Endodermal cell (in vitro differentiated cells): ENCODE data around the gene NEBL. TPM values are rescaled to one million over a fixed set of nuclear protein-coding genes. Genes with fewer than 3 reads are reported as not detected.

ENCODE experiments used
- DNase-seq: peaks from one replicate; pipeline ENCODE4 v3.0.0-alpha.2; 2017
- H3K27ac ChIP-seq: 2 replicates; pipeline ENCODE4 v1.5.1; 2013; ENCODE audit warnings: mild to moderate bottlenecking, low read depth, low read length, moderate library complexity
- H3K27me3 ChIP-seq: 2 replicates; pipeline ENCODE4 v1.6.1; 2013; ENCODE audit warnings: mild to moderate bottlenecking, low read length, moderate library complexity; ENCODE audit not compliant: insufficient read depth, control insufficient read depth, poor library complexity, severe bottlenecking
- H3K36me3 ChIP-seq: 2 replicates; pipeline ENCODE4 v1.7.0; 2013; ENCODE audit warnings: mild to moderate bottlenecking, low read length, moderate library complexity; ENCODE audit not compliant: control insufficient read depth, insufficient read depth
- H3K4me1 ChIP-seq: one replicate; pipeline ENCODE4 v1.7.0; 2013; ENCODE audit warnings: low read length; ENCODE audit not compliant: control insufficient read depth, insufficient read depth
- H3K4me3 ChIP-seq: 2 replicates; pipeline ENCODE4 v1.5.1; 2013; ENCODE audit warnings: mild to moderate bottlenecking, low read length, moderate library complexity
- H3K9ac ChIP-seq: 2 replicates; pipeline ENCODE4 v1.6.1; 2013; ENCODE audit warnings: mild to moderate bottlenecking, low read length, moderate library complexity; ENCODE audit not compliant: poor library complexity, severe bottlenecking; ENCODE audit errors: extremely low read depth
- H3K9me3 ChIP-seq: 2 replicates; pipeline ENCODE4 v1.6.1; 2013; ENCODE audit warnings: mild to moderate bottlenecking, low read length, moderate library complexity; ENCODE audit not compliant: control insufficient read depth
- H3K27ac Mint-ChIP-seq: 2 replicates; pipeline ENCODE4 v1.8.0; 2020; ENCODE audit warnings: mixed read lengths
- H3K27me3 Mint-ChIP-seq: 2 replicates; pipeline ENCODE4 v1.8.0; 2021; ENCODE audit warnings: mild to moderate bottlenecking, mixed read lengths; ENCODE audit not compliant: insufficient read depth
- H3K36me3 Mint-ChIP-seq: 2 replicates; pipeline ENCODE4 v1.8.0; 2020; ENCODE audit warnings: low read depth, mixed read lengths
- H3K4me1 Mint-ChIP-seq: 2 replicates; pipeline ENCODE4 v1.8.0; 2020; ENCODE audit warnings: mixed read lengths
- H3K4me3 Mint-ChIP-seq: 2 replicates; pipeline ENCODE4 v1.8.0; 2020; ENCODE audit warnings: mild to moderate bottlenecking, moderate library complexity, mixed read lengths
- H3K9me3 Mint-ChIP-seq: 2 replicates; pipeline ENCODE4 v1.8.0; 2020; ENCODE audit warnings: mild to moderate bottlenecking, mixed read lengths
- WGBS, 2 experiments: methylation state at CpG; one replicate each; pipeline versions ENCODE4 v1.1.5 to v1.1.7; 2013; ENCODE audit warnings: missing lambda C conversion rate in 2 of 2, mixed read lengths in 1 of 2; ENCODE audit not compliant: insufficient coverage in 1 of 2, insufficient read length in 1 of 2; 5-methylcytosine and 5-hydroxymethylcytosine counted together
- total RNA-seq, 2 donors: library from RNA; stranded (reverse); fragmentation: NEBNext Ultra II Directional in 1 of 2; extraction: Animal tissue kit (Norgen Biotek cat#: 25700) in 1 of 2; gene quantifications; 2 replicates in 1 of 2; 3 replicates in 1 of 2; pipeline ENCODE4 v1.2.1, GENCODE V29; 2021
- TF ChIP-seq, protein P1 (sequence below): fragments of 200-600 bp; sonication (generic); conservative IDR thresholded peaks from 2 replicates; pipeline ENCODE4 v1.5.0; 2021; ENCODE audit warnings: antibody characterized with exemption, mild to moderate bottlenecking

Gene NEBL
- total RNA-seq, 2 donors from 2014 or later = 39.8 to 61.6 TPM

DNA sequence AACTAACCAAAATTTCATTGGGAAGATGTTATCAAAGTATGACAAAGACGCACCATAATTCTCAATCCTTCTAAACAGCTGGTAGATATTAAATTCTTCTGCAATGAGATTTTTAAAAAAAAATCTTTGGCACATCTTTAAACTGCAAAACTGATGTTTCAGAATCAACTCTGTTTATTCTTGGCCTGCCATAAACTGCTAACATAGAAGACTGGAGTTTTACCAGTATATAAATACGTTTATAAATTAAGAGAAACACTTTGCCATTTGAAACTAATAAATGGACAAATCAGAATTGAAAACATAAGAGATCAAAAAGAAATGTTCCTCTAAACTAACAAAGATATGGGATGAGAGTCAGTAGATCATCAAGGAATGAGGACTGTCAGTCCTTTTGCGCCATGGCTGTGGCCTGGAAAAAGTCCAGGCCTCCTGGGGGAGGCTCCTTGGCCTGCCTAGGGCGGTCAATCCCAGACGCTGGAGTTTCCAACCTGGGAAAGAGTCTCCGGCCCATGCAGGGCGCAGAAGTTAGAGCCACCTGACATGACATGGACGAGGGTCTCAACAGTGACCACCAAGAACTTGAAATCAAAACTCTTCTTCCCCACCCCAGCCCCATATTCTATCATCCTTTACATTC, 34.2 kb upstream of the NEBL start:
- Histone ChIP-seq H3K4me1 (no peaks in the 10 kb centered on the region), H3K27ac (no peak overlapping the region), H3K9ac (no peak overlapping the region), H3K27me3 (no peaks in the 10 kb centered on the region), H3K4me3 (no peak overlapping the region), H3K9me3 (peaks cover 20% of the 10 kb centered on the region), H3K36me3 (no peaks in the 10 kb centered on the region)
- Mint-ChIP-seq H3K9me3 (peaks cover 20% of the 10 kb centered on the region), H3K36me3 (peaks cover 32% of the 10 kb centered on the region), H3K27ac (no peak overlapping the region), H3K27me3 (no peaks in the 10 kb centered on the region), H3K4me3 (no peak overlapping the region), H3K4me1 (no peaks in the 10 kb centered on the region)
- WGBS, 2 experiments = 92 to 100% methylated on average over 3 to 8 of the region's 8 CpGs
- no peak for DNase-seq
- TF ChIP-seq, protein P1, sequence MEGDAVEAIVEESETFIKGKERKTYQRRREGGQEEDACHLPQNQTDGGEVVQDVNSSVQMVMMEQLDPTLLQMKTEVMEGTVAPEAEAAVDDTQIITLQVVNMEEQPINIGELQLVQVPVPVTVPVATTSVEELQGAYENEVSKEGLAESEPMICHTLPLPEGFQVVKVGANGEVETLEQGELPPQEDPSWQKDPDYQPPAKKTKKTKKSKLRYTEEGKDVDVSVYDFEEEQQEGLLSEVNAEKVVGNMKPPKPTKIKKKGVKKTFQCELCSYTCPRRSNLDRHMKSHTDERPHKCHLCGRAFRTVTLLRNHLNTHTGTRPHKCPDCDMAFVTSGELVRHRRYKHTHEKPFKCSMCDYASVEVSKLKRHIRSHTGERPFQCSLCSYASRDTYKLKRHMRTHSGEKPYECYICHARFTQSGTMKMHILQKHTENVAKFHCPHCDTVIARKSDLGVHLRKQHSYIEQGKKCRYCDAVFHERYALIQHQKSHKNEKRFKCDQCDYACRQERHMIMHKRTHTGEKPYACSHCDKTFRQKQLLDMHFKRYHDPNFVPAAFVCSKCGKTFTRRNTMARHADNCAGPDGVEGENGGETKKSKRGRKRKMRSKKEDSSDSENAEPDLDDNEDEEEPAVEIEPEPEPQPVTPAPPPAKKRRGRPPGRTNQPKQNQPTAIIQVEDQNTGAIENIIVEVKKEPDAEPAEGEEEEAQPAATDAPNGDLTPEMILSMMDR = no peak

DNA sequence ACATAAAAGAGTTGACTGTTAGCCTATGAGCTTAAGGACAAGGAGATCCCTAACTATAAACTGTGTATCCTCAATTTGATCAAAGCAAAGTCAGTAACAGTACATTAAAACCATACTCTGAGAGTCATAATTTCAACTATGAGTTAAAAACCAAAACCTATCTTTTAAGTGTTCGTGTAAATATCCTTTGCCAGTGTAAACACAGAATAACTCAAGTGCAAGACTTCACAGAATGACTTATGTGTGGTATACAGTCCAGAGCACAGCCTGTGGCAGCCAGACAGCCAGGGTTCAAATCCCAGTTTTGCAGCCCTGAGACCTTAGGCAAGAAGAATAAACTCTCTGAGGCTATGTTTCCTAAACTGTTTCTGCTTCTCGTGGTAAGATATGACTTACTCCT, 30.3 kb upstream of the NEBL start:
- Histone ChIP-seq H3K4me3 (no peak overlapping the region), H3K9ac (no peak overlapping the region), H3K4me1 (peaks cover 2% of the 10 kb centered on the region), H3K9me3 (no peaks in the 10 kb centered on the region), H3K36me3 (no peaks in the 10 kb centered on the region), H3K27ac (no peak overlapping the region), H3K27me3 (no peaks in the 10 kb centered on the region)
- Mint-ChIP-seq H3K27ac (no peak overlapping the region), H3K27me3 (no peaks in the 10 kb centered on the region), H3K4me1 (no peaks in the 10 kb centered on the region), H3K9me3 (peaks cover 4% of the 10 kb centered on the region), H3K4me3 (no peak overlapping the region), H3K36me3 (peaks cover 13% of the 10 kb centered on the region)
- WGBS, 2 experiments = 92 to 94% methylated on average over 2 of the region's 2 CpGs
- TF ChIP-seq, protein P1 = no peak
- DNase-seq = no peak

DNA sequence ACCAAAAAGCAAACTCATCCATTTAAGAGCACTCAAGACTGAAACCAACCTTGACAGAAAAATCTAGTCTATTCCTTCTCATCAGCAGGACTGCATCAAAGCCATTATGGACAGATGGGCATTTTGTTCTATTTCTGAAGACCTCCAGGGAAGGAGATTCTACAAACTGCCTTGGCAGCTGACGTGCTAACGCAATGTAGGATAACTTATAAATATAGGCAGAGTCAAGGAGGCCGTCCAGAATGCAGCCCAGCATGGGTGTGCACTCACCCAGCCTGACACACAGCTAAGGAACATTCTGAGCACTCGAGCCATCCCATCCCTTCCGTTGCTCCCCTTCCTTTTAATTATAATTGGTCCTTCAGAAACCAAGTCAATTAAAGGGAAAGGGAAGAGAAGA, 25.3 kb upstream of the NEBL start:
- Mint-ChIP-seq H3K4me1 (no peaks in the 10 kb centered on the region), H3K36me3 (peaks cover 4% of the 10 kb centered on the region), H3K9me3 (no peaks in the 10 kb centered on the region), H3K27ac (no peak overlapping the region), H3K4me3 (no peak overlapping the region), H3K27me3 (no peaks in the 10 kb centered on the region)
- TF ChIP-seq, protein P1 = no peak
- WGBS, 2 experiments = 89 to 91% methylated on average over 3 to 5 of the region's 5 CpGs
- DNase-seq = no peak
- Histone ChIP-seq H3K27ac (no peak overlapping the region), H3K4me3 (no peak overlapping the region), H3K36me3 (no peaks in the 10 kb centered on the region), H3K9me3 (no peaks in the 10 kb centered on the region), H3K27me3 (no peaks in the 10 kb centered on the region), H3K4me1 (peaks cover 2% of the 10 kb centered on the region), H3K9ac (no peak overlapping the region)
